Uterus (tissue), 2 donors: ENCODE measurements around the gene GRK5.

Experiments
- CTCF ChIP-seq, 4 experiments: fragments of 200-600 bp in 2 of 4; fragments of 450-650 bp in 2 of 4; sonication (generic) in 2 of 4; IDR thresholded peaks; one replicate each; pipeline ENCODE4 v1.5.1; 2016 to 2019; ENCODE audit warnings: antibody characterized with exemption in 4 of 4, mild to moderate bottlenecking in 2 of 4, moderate library complexity in 1 of 4
- POLR2A ChIP-seq, 2 donors: fragments of 450-650 bp; IDR thresholded peaks; one replicate each; pipeline ENCODE4 v1.6.1; 2016; ENCODE audit warnings: antibody characterized with exemption in 2 of 2, mild to moderate bottlenecking in 1 of 2, moderate library complexity in 1 of 2

DNA sequence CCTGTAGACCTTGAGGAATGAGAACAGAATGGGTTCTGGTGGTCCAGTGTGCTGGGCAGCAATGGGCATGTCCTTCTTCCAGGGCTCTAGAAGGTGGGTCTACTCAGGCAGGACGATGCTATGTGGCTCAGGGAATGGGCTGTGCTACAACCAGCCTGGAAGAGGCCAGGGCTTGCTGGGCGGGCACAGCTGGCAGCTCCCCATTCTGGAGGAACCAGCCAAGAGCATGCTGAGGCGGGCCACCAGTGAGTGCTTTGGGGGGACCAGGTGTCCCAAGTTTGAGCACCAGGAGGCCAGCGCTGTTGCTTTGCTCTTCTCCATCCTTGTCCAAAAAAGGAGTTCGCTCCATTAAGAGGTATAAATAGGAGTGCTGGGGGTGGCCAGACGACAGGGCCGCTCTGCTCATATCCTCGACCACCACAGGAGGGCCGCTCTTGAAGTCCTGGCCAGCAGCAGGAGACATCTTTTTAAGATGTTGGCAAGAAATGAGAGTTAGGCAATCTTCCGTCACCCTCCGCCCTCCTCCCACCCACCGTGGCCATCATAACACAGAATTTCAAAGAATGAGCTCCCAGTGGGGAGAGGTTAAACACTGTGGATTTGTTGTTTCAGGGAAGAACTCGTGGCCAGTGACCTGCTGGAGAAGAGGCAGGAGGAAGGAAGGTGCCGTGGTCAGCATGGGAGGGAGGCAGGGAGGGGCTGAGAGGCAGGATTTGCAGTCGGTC lies 141.3 kb downstream of the GRK5 start:
- peak in 2 of 4 experiments; percentile 5 to 44 for TF ChIP-seq CTCF (IDR thresholded peaks at IDR 0.05)
- no peak for TF ChIP-seq POLR2A (IDR thresholded peaks at IDR 0.05)
